Measurements from ENCODE around the gene SCUBE1.

Gene SCUBE1

GRCh38 chr22:43208703-43209522, 134.3 kb downstream of the SCUBE1 start:
- H3K36me3 ChIP-seq = no peaks in the 10 kb centered on the region
- no peak overlapping the region for H3K27ac ChIP-seq
- H3K4me3 ChIP-seq (ENCODE audit: low read depth in 1 of 2, low read length in 1 of 2) = no peak overlapping the region
- TF ChIP-seq CTCF (IDR thresholded peaks at IDR 0.05) = no peak
- H3K4me1 ChIP-seq (ENCODE audit: control insufficient read depth in 1 of 2, insufficient read depth in 1 of 2, low read depth in 1 of 2, low read length in 1 of 2) = no peaks in the 10 kb centered on the region
- peaks cover 12% of the 10 kb centered on the region for H3K27me3 ChIP-seq
- H3K9me3 ChIP-seq = no peaks in the 10 kb centered on the region

GRCh38 chr22:43207849-43208702, 135.1 kb downstream of the SCUBE1 start:
- Histone ChIP-seq H3K36me3 (no peaks in the 10 kb centered on the region), H3K4me3 (ENCODE audit: low read depth in 1 of 2, low read length in 1 of 2) (no peak overlapping the region), H3K27me3 (peaks cover 12% of the 10 kb centered on the region), H3K4me1 (ENCODE audit: control insufficient read depth in 1 of 2, insufficient read depth in 1 of 2, low read depth in 1 of 2, low read length in 1 of 2) (no peaks in the 10 kb centered on the region), H3K9me3 (no peaks in the 10 kb centered on the region), H3K27ac (no peak overlapping the region)
- TF ChIP-seq CTCF (IDR thresholded peaks at IDR 0.05) = no peak

- no peak for TF ChIP-seq CTCF (IDR thresholded peaks at IDR 0.05)
- no peaks in the 10 kb centered on the region for H3K9me3 ChIP-seq
- peaks cover 12% of the 10 kb centered on the region for H3K27me3 ChIP-seq
Measured at GRCh38 chr22:43207386-43207785, 135.8 kb downstream of the SCUBE1 start.

GRCh38 chr22:43206509-43207161, 136.5 kb downstream of the SCUBE1 start:
- H3K36me3 ChIP-seq = no peaks in the 10 kb centered on the region
- no peak overlapping the region for H3K27ac ChIP-seq
- H3K27me3 ChIP-seq = peaks cover 12% of the 10 kb centered on the region
- H3K9me3 ChIP-seq = no peaks in the 10 kb centered on the region
- H3K4me3 ChIP-seq (ENCODE audit: low read depth in 1 of 2, low read length in 1 of 2) = no peak overlapping the region
- no peaks in the 10 kb centered on the region for H3K4me1 ChIP-seq (ENCODE audit: control insufficient read depth in 1 of 2, insufficient read depth in 1 of 2, low read depth in 1 of 2, low read length in 1 of 2)
- TF ChIP-seq CTCF (IDR thresholded peaks at IDR 0.05) = no peak

More at GRCh38 chr22:43207386-43207785, 135.8 kb downstream of the SCUBE1 start:
- Histone ChIP-seq H3K4me3 (ENCODE audit: low read depth in 1 of 2, low read length in 1 of 2) (no peak overlapping the region), H3K27ac (no peak overlapping the region), H3K36me3 (no peaks in the 10 kb centered on the region), H3K4me1 (ENCODE audit: control insufficient read depth in 1 of 2, insufficient read depth in 1 of 2, low read depth in 1 of 2, low read length in 1 of 2) (no peaks in the 10 kb centered on the region)

- H3K4me3 ChIP-seq (ENCODE audit: low read depth in 1 of 2, low read length in 1 of 2) = no peak overlapping the region
- no peaks in the 10 kb centered on the region for H3K9me3 ChIP-seq
- H3K4me1 ChIP-seq (ENCODE audit: control insufficient read depth in 1 of 2, insufficient read depth in 1 of 2, low read depth in 1 of 2, low read length in 1 of 2) = no peaks in the 10 kb centered on the region
- no peak overlapping the region for H3K27ac ChIP-seq
- TF ChIP-seq CTCF (IDR thresholded peaks at IDR 0.05) = no peak
- no peaks in the 10 kb centered on the region for H3K36me3 ChIP-seq
- H3K27me3 ChIP-seq = peaks cover 12% of the 10 kb centered on the region
Measured at GRCh38 chr22:43205748-43206508, 137.2 kb downstream of the SCUBE1 start.
